ACHN (cell line): ENCODE results near the gene RASD2.

ENCODE experiments used
- DNase-seq: peaks from one replicate; pipeline ENCODE4 v3.0.0-alpha.2; 2015
- in situ Hi-C: cut with HindIII; loops from 2 replicates; pipeline ENCODE4 v1.10.0; 2017; ENCODE audit warnings: low sequenced_read_pairs, low pct_ligation_motif_present, low pct_unique_long_range_greater_than_20kb

RASD2 gene

DNA sequence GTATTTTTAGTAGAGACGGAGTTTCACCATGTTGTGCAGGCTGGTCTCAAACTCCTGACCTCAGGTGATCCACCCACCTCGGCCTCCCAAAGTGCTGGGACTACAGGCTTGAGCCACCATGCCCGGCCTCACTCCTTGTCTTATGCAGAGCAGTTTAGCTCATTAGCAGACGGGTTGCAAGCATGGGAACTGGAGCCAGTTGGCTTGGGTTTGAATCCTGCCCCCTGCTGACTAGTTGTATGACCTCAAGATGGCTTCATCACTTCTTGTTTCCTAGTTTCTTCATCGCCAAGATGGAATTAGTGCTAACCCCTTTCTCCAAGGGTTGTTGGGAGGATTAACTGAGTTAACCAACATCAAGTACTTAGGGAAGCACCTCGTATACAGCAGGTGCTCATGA is 23.4 kb upstream of the RASD2 start:
- no peak for DNase-seq
- in situ Hi-C loops, result no loop called here

DNA sequence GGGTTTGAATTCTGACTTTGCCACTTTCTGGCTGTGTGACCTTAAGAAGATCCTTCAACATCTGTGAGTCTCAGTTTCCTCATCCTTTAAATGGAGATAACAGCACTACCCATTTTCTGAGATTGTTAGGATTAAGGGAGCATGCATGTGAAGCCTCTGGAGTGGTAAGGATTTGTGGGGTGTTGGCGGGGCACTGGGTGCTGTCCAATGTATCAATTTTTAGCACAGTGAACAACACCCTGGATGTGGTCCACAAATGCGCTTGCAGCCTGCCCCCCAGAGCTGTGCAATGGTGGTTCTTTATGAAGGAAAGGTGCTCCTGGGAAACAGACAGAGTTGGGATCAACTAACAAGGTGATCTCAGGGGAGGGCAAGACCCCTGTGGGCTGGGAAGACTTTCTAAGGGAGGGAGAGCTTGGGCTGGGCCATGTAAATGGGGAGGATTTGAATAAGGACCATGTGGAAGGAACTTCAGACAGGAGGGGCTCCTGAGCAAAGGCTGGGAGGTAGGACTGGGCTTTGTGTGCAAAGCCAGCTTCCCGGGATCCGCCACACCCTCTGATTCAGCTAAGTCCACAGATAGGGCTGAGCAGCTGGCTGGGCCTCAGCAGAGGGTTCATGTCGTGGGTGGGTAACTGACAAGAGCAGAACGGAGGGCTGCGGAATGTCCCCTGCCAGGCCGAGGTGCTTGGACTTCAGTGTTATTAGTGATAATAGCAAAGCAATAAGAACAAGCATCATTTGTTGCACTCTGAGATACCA is 22.7 kb upstream of the RASD2 start:
- in situ Hi-C loops, result no loop called here
- no peak for DNase-seq

DNA sequence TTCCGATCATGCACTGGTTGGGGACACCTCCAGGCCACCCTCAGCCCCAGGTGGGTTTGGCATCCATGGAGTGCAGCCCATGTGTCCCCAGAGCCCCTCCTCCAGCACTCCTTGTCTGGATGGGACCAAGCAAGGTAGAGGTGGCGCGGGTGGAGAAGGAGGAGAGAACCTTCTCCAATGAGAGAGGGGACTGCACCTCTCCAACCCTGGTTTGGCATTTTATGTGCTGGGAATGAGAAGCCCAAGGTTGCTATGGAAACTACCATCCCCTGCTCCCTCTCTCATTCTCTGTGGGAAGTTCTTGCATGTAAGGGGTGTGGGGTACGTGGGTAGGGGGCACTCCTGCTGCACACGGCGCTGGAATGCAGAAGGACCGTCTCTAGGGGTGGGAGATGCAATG is 21.8 kb upstream of the RASD2 start:
- DNase-seq, result no peak
- in situ Hi-C loops, result no loop called here

DNA sequence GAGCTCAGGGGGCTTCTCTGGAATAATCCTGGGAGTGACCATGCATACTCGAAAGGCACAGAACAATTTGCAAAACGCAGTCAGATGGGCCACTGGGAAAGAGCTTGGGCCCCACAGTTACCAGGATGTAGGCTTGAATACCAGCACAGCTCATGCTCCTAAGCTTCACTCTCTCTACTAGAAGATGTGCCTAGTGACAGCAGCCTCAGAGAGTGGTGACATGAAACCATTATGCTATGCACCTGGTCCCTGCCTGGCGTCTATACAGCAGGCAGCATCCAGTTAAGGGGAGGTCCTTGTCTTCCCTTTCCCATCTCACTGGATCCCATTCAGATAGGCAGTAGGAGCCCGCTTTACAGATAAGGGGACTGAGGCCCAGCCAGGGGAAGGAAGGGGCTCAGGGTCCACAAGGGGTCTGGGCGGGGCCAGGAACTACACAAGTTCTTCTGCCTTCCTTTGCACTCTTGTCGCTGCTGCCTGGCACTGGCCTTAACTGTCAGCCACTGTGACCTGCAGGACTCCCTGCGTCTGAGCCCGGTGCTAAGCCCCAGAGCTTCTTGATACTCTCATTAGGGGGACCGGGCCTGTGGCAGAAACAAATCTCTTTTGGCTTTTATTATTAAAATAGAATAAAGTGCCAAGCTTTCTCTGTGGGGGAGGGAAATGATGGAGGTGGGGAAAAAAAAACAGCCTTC is 21.2 kb upstream of the RASD2 start:
- no peak for DNase-seq

DNA sequence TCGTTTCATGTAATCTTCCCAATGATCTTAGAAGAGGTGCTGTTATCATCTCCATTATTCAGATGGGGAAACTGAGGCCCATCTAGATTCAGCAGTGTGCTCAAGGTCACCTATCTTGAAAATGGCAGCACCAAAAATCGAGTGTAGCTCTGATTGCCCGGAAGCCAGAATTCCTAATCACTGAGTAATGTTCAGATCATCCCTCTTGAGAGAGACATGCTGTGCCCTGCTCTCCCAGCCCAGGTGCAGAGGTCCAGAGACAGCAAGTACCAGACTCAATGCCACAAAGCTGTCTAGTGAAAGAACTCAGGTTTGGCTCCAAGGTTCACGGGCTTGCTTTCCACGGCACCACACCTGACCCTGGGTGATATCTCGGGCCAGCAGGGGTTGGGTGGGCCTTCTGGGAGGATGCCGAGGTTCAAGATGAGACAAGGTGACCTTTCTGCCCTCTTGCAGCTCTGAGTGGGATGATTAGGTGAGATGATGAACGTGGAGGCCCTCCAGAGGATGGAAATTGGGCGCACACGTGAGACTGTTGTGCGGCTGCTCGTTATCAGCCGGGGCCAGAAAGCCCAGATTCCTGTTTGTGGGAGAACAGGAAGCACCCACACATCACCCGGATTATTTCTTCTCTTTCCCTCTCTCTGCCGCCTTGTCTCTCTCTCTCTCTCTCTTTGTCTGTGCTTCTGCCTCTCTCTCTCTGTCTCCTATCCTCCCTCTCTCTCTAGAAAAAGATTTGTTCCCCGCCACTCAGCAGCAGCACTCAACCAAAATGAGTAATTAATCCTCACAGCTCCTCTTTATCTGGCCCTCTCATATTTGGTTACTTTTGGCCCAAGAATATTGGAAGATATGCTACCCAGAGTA is 19.0 kb upstream of the RASD2 start:
- in situ Hi-C loops, result no loop called here
- no peak for DNase-seq

More for the DNA sequence above, 21.2 kb upstream of the RASD2 start:
- in situ Hi-C loops, result no loop called here

DNA sequence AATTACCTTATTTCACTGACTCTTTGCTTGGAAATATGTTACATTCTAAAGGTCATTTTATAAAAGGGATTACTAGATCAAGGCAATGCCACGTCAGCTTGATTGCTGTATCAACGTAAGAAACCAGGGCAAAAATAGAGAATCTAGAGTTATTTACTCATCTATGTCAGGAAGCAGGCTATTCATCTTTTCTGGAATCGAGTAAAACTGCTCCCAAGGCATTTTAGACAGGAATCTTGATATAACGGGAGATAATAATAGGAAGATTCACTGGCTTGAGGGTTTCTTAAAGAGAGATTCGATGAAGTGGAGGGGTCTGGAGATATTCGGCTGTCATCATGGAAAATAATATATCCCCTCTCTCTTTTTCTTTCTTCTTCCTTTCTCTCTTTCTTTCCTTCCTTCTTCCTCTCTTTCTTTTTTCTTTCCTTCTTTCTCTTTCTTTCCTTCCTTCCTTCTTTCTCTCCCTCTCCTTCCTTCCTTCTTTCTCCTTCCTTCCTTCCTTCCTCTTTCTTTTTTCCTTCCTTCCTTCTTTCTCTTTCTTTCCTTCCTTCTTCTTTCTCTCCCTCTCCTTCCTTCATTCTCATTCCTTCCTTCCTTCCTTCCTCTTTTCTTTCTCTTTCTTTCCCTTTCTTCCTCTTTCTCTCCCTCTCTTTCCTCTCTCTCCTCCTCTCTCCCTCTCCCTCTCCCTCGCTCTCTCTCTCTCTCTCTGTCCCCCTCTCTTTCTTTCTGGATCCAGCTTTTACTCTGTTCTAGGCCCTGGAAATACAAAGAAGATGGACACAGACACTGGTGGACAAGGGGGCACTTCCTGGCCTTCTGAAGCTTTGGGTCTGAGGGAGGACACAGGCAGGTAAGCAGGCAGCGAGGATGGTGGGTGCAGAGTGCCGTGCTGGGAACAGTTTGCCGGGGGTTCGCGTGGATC is 18.1 kb upstream of the RASD2 start:
- in situ Hi-C loops, result no loop called here
- no peak for DNase-seq

DNA sequence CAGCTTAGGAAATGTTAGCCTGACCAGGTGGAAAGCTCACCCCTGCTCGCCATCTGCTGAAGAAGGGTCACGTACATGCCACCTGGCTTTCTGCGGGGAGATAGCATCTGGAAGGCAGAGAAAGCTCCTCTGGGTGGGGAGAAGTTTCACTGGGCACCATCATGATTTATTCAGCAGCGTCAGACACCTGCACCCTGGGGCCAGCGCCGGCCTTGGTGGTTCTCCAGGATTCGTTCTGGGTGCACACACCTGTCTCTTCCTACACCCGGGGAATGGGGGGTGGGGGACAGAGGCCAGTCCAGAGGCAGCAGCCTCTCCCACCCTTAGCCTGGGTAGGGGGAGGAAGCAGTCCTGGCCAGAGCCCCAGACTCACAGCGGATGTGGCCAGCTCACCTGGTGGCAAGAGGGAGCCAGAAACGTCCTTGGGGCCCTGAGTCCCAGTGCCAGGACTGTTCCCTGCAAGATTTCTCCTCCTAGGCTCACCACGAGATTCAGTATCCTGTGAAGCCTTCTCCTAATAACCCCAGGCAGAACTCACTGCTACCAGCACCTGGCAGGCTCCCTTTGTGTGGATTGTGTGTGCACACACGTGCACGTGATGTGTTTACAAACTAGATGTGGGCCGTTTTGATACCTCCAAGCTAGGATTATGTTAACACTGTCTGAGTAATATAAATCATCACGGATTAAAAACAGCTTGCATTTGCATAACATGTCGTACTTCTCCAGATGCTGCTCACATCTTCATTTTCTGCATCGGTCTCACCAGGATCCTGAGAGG is 17.3 kb upstream of the RASD2 start:
- in situ Hi-C loops, result no loop called here
- DNase-seq, result no peak

DNA sequence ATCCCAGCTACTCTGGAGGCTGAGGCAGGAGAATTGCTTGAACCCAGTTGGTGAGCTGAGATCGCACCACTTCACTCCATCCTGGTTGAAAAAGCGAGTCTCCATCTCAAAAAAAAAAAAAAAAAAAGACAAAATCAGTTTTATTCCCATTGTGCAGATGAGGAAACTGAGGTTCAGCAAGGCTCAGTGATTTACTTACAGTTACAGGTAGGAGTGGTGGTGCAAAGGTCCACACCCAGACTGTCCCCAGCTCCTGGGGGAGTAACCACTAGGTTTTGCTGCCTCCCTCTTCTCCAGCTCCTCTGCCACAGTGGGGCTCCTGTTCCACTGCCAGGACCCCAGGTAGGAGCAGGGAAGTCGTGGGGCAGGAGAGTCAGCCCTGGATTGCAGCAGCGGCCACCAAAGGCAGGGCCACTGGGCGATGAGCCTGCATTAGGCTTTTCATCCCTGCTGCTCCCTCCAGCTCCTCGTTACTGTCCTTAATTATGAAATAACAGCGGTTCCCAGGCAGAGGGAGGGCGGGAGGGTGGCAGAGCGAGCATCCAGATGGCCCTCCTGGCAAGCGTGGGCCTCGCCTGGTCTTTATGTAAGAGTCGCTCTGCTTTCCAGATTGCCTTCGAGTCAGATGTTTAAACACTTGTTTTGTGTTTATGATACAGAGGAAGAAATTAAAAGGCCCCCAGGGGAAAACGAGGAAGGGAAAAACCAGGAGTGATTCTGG is 15.5 kb upstream of the RASD2 start:
- in situ Hi-C loops, result no loop called here
- no peak for DNase-seq

DNA sequence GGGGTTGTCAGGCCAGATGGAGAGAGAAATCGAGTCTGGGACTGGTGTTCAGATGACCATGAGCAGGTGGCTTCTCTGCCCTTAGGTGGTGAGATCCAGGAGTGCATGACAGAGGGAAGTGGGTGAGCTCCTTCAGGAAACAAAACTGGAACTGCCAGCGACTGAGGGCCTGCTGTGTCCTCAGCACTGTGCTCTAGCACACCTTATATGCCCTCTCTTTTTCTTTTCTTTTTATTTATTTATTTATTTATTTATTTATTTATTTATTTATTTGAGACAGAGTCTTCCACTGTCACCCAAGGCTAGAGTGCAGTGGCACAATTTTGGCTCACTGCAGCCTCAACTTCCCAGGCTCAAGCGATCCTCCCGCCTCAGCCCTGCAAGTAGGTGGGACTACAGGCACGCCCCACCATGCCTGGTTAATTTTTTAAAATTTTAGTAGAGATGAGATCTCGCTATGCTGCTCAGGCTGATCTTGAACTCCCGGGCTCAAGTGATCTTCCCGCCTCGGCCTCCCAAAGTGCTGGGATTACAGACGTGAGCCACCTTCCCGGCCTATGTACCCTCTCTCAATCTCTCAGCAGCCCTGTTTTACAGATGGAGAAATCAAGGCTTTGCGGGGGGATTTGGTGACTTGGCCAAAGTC is 14.8 kb upstream of the RASD2 start:
- in situ Hi-C loops, result no loop called here

DNA sequence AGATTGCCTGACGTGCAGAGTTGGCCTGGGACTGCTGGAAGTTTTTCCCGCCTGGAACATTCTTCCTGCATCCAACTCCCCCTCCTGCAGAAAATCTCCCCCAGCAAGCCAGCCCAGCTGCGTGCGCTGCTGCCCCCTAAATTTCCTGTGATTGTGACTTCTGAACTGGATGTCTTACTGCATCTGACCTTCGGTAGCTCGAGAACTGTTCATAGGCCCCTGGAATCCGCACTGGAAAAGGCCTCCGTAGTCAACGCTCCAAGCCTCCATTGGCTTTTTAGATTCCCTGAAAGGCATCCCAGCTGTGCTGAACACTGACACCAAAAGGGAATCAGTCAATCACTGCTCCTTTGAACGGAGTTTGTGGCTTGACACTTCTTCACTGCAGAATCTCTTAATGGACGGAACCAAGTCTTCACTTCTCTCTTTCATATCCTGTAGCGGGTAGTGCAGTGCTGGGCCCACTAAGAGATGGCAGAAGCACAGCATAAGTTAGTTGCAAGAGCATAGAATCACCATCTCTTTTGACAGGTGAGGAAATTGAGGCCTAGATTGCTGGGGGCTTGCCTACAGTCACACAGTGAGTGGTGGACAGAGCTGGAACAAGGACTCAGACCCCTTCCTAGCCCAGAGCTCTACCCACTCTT is 14.2 kb upstream of the RASD2 start:
- DNase-seq, result no peak
- in situ Hi-C loops, result no loop called here

More for the DNA sequence above, 14.8 kb upstream of the RASD2 start:
- DNase-seq, result no peak

DNA sequence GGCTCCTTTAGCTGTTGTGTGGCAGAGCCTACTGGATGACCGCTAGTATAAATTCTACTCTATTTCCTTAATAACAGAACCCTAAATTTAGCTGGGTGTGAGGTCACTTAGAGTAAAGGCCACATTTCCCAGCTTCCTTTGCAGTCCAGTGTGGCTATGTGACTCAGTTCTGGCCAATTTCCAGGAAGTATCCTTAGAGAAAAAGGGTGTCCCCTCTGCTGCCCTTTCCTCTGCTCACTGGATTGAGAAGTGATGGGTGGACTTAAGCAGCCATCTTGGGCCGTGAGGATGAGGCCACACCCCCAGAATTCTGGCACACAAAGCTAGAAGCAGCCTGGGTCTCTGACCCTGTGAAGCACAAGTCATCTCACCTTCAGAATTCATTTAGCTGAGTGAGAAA is 11.7 kb upstream of the RASD2 start:
- no peak for DNase-seq
- in situ Hi-C loops, result no loop called here

DNA sequence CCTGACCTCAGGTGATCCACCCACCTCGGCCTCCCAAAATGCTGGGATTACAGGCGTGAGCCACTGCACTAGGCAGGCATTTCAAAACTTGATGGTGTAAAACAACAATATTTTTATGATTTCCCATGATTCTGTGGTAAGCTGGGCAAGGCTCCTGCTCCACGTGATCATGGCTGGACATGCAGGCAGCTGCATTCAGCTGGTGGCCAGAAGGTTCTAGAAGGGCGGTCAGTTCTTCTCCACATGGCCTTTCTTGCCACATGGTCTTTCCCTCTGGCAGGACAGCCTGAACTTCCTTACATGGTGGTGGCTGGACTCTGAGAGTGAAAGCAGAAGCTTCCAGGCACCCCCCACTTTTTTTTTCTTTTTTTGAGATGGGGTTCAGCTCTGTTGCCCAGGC is 9.9 kb upstream of the RASD2 start:
- no peak for DNase-seq

DNA sequence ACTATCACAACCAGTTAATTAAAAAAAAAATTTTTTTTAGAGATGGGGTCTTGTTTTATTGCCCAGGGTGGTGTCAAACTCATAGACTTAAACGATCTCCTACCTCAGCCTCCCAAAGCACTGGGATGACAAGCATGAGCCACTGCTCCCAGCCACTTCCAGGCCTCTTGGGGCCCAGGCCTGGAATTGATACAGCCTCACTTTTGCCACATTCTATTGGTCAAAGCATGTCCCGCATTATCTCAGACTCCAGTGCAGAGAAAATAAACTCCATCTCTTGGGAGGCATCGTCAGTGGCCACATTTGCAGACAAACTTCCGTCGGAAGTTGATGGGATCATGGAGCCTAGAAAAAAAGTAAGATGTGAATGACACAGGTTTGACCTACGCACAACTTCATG is 9.4 kb upstream of the RASD2 start:
- in situ Hi-C loops, result no loop called here
- DNase-seq, result no peak

More for the DNA sequence above, 9.9 kb upstream of the RASD2 start:
- in situ Hi-C loops, result no loop called here

DNA sequence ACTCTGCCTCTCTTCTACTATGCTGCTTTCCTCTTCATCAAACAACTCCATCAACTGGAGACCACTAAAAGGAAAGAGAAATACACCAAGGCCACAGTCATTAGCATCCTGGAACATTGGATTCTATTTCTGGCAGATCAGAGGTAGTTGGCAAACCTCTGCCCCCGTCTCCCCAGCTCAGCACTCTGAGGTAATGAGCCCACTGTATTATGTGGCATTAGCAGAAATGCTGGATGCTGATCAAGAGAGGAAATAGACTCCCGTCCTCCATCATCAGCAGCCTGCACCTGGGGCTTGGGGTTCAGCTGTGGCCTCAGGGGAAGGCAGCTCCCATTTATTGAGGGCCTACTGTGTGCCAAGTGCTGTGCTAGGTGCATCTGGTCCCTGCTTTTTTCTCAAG is 9.0 kb upstream of the RASD2 start:
- in situ Hi-C loops, result no loop called here
- no peak for DNase-seq

DNA sequence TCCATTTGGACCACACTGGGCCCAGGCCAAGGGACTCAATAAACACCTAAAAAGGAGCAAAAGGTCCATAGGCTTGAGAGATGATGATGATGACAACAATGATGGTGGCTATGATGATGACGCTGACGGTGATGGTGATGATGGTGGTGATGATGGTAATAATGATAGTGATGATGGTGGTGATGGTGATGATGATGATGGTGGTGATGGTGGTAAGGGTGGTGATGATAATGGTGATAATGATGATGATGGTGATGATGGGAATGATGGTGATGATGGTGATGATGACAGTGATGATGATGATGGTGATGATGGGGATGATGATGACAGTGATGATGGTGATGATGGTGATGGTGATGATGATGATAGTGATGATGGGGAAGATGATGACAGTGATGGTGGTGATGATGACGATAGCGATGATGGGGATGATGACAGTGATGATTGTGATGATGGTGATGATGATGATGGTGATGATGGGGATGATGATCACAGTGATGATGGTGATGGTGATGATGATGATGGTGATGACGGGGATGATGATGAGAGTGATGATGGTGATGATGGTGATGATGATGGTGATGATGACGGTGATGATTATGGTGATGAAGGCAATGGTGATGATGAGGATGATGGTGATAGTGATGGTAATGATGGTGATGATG is 7.1 kb upstream of the RASD2 start:
- no peak for DNase-seq
- in situ Hi-C loops, result no loop called here

DNA sequence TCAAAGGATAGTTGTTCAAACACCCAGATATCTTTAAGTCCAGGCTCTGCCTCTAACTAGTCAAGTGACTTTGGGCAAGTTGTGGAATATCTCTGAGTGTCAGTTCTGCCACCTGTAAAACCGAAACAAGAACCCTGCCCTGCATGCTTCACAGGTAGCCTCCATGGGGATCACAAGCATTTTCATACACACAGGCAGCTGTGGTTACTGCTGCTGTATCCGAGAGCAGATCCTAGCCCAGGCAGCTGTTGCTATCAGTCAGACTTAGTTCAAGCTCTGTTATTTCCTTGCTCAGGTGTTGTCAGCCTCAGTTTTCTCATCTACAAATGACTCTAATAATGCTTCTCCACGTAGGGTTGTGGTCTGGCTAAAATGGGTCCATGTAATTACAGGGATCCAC is 6.5 kb upstream of the RASD2 start:
- in situ Hi-C loops, result no loop called here
- DNase-seq, result no peak
